HepG2 (cell line): ENCODE data around the gene SLC29A1. TPM values are rescaled to one million over a fixed set of nuclear protein-coding genes. Genes with fewer than 3 reads are reported as not detected.

Source experiments
- ATAC-seq: fragments of 200-7000 bp; cut with Tn5 transposase; 3 replicates; pipeline ENCODE4 v1.9.1; 2020; ENCODE audit warnings: mild to moderate bottlenecking, moderate library complexity
- BruUV-seq: library from RNA; stranded (reverse); fragments of 400-500 nt; replicated peaks from 2 replicates; lab custom pipeline; 2021; lab: Mats Ljungman, UMichigan
- CTCF ChIA-PET: fragments of 300-600 bp; formaldehyde crosslinking; extraction: SDS; loops from one replicate; lab custom pipeline; 2021; ENCODE audit warnings: low total read pairs, inconsistent platforms, low intra/inter-chr PET ratio; lab: Yijun Ruan, JAX
- POLR2A ChIA-PET: fragments of 350-600 bp; sonication (Branson Sonifier 250); formaldehyde crosslinking; loops from one replicate; lab custom pipeline; 2020; ENCODE audit warnings: antibody characterized with exemption, inconsistent platforms; lab: Yijun Ruan, JAX
- DNase-seq: peaks from one replicate; pipeline ENCODE4 v3.0.0-alpha.2; 2015; ENCODE audit warnings: low spot score
- FAIRE-seq: peaks from 3 replicates; lab custom pipeline; 2011; peaks lifted over from hg19 to GRCh38; lab: Jason Lieb, UNC
- H2AFZ ChIP-seq: one replicate; pipeline ENCODE4 v1.6.1; 2011; ENCODE audit warnings: low read length, inconsistent platforms
- H3K27ac ChIP-seq: fragments of 300-600 bp; 3 replicates; pipeline ENCODE4 v1.8.0; 2011; ENCODE audit warnings: mixed run types, mild to moderate bottlenecking, mixed read lengths, low read length, inconsistent platforms; ENCODE audit not compliant: insufficient read depth; ENCODE audit errors: extremely low read length
- H3K27me3 ChIP-seq, 2 experiments: fragments of 200-600 bp in 1 of 2; 2 replicates in 1 of 2; 3 replicates in 1 of 2; pipeline versions ENCODE4 v1.6.0 to v1.8.0; 2011; ENCODE audit warnings: low read length in 2 of 2, mild to moderate bottlenecking in 2 of 2, moderate library complexity in 2 of 2, inconsistent platforms in 1 of 2; ENCODE audit not compliant: insufficient read depth in 2 of 2, control insufficient read depth in 1 of 2
- H3K36me3 ChIP-seq, 2 experiments: fragments of 200-600 bp in 1 of 2; replicated peaks in 1 of 2; 2 replicates in 1 of 2; 3 replicates in 1 of 2; pipeline versions ENCODE4 v1.5.1 to v1.8.0; 2011; ENCODE audit warnings: low read length in 2 of 2, inconsistent platforms in 1 of 2; ENCODE audit not compliant: insufficient read depth in 2 of 2, control insufficient read depth in 1 of 2
- H3K4me1 ChIP-seq: 2 replicates; pipeline ENCODE4 v1.5.1; 2012; ENCODE audit warnings: low read length, inconsistent platforms; ENCODE audit not compliant: insufficient read depth
- H3K4me2 ChIP-seq: 2 replicates; pipeline ENCODE4 v1.6.0; 2011; ENCODE audit warnings: low read depth, low read length, inconsistent platforms
- H3K4me3 ChIP-seq, 3 experiments: fragments of 200-600 bp in 1 of 3; sonication (generic), shearing (Covaris generic) in 1 of 3; replicated peaks in 1 of 3; 2 replicates each; pipeline ENCODE4 v1.5.1; 2011 to 2016; ENCODE audit warnings: low read length in 3 of 3, inconsistent platforms in 2 of 3, low read depth in 2 of 3, mild to moderate bottlenecking in 2 of 3, control low read depth in 1 of 3, mixed read lengths in 1 of 3; ENCODE audit not compliant: insufficient read depth in 1 of 3
- H3K79me2 ChIP-seq: one replicate; pipeline ENCODE4 v1.6.1; 2011; ENCODE audit warnings: low read length, inconsistent platforms; ENCODE audit not compliant: insufficient read depth
- H3K9ac ChIP-seq: 2 replicates; pipeline ENCODE4 v1.6.0; 2011; ENCODE audit warnings: mild to moderate bottlenecking, low read depth, low read length, inconsistent platforms; ENCODE audit not compliant: insufficient read depth
- H3K9me3 ChIP-seq: 2 replicates; pipeline ENCODE4 v1.5.1; 2012; ENCODE audit warnings: mild to moderate bottlenecking, low read length
- H4K20me1 ChIP-seq: 2 replicates; pipeline ENCODE4 v1.6.0; 2011; ENCODE audit warnings: inconsistent platforms, mild to moderate bottlenecking, low read length, moderate library complexity; ENCODE audit not compliant: insufficient read depth
- CHCHD3 ChIP-seq: sonication (generic); formaldehyde crosslinking; IDR thresholded peaks from 2 replicates; pipeline ENCODE4 v1.8.0; 2022; ENCODE audit warnings: mild to moderate bottlenecking, missing genetic modification reagents, moderate library complexity
- CREB3 ChIP-seq: sonication (generic); formaldehyde crosslinking; IDR thresholded peaks from 2 replicates; pipeline ENCODE4 v1.5.0; 2020; ENCODE audit warnings: missing genetic modification reagents
- KDM1A ChIP-seq: IDR thresholded peaks from 2 replicates; pipeline ENCODE4 v1.6.1; 2016; ENCODE audit warnings: missing compliant biosample characterization
- MLLT10 ChIP-seq: sonication (generic); formaldehyde crosslinking; IDR thresholded peaks from 2 replicates; pipeline ENCODE4 v1.4.0; 2020; ENCODE audit warnings: missing genetic modification reagents
- MYC ChIP-seq: sonication (generic); formaldehyde crosslinking; IDR thresholded peaks from 2 replicates; pipeline ENCODE4 v1.9.0; 2021; ENCODE audit warnings: missing genetic modification reagents, borderline replicate concordance
- NFAT5 ChIP-seq: sonication (generic); formaldehyde crosslinking; IDR thresholded peaks from 2 replicates; pipeline ENCODE4 v1.4.0; 2020; ENCODE audit warnings: missing genetic modification reagents
- NR2F1 ChIP-seq, 2 experiments: fragments of 450-650 bp in 1 of 2; formaldehyde crosslinking in 1 of 2; IDR thresholded peaks; 2 replicates each; pipeline versions ENCODE4 v1.5.0 to v1.6.1; 2016 to 2020; ENCODE audit warnings: mild to moderate bottlenecking in 1 of 2, missing compliant biosample characterization in 1 of 2, missing genetic modification reagents in 1 of 2, moderate library complexity in 1 of 2
- TERF1 ChIP-seq: sonication (generic); formaldehyde crosslinking; IDR thresholded peaks from 2 replicates; pipeline ENCODE4 v1.8.0; 2022; ENCODE audit warnings: mild to moderate bottlenecking, missing genetic modification reagents, moderate library complexity
- ZBTB26 ChIP-seq: IDR thresholded peaks from 2 replicates; pipeline ENCODE4 v1.6.1; 2016; ENCODE audit warnings: missing compliant biosample characterization, missing genetic modification reagents, borderline replicate concordance
- ZNF546 ChIP-seq: sonication (generic); formaldehyde crosslinking; conservative IDR thresholded peaks from 2 replicates; pipeline ENCODE4 v1.8.1; 2023; ENCODE audit warnings: mild to moderate bottlenecking, missing genetic modification reagents
- ZNF839 ChIP-seq: sonication (generic); formaldehyde crosslinking; IDR thresholded peaks from 2 replicates; pipeline ENCODE4 v1.4.0; 2020; ENCODE audit warnings: missing genetic modification reagents, mild to moderate bottlenecking, borderline replicate concordance
- WGBS: methylation state at CpG from one replicate; pipeline ENCODE4 v1.1.6; 2017; ENCODE audit warnings: low lambda C conversion rate; 5-methylcytosine and 5-hydroxymethylcytosine counted together
- in situ Hi-C: cut with HindIII; loops from 2 replicates; pipeline ENCODE4 v1.10.0; 2017; ENCODE audit warnings: low pct_unique_long_range_greater_than_20kb; ENCODE audit not compliant: extremely low pct_ligation_motif_present
- intact Hi-C: fragments of 100-400 bp; cut with micrococcal nuclease; formaldehyde crosslinking; loops from one replicate; pipeline ENCODE4 v1.10.0; 2022; ENCODE audit not compliant: unreplicated experiment
- polyA plus RNA-seq, 8 experiments: library from polyadenylated mRNA; depleted of rRNA in 3 of 8; stranded (reverse) in 7 of 8; unstranded in 1 of 8; fragments of >200 nt; fragmentation: Illumina TruSeq in 4 of 8; extraction: Trizol in 4 of 8; gene quantifications; 2 replicates each; pipeline versions ENCODE4 v1.2.1 to v1.2.3, GENCODE V29; 2011 to 2016; ENCODE audit warnings: low read depth in 4 of 8, missing spikeins in 1 of 8, mixed read lengths in 1 of 8; ENCODE audit not compliant: insufficient read depth in 1 of 8
- total RNA-seq, 5 experiments: library from RNA; depleted of rRNA; stranded (reverse); fragments of >200 nt; fragmentation: Illumina TruSeq; extraction: Trizol; gene quantifications; 2 replicates each; pipeline ENCODE4 v1.2.3, GENCODE V29; 2016; ENCODE audit warnings: low read depth in 1 of 5

SLC29A1 gene
- total and polyA plus RNA-seq, 2 of the 13 experiments (the other 11 are each of a cell fraction or from before 2014, with no cell fraction given), result 43.2 to 106 TPM

GRCh38 chr6:44275271-44275748 is 51.9 kb downstream of the SLC29A1 start (continued):
- 0 out of 2 replicates have a peak, but pooled peaks have one; percentile 1 for TF ChIP-seq NFAT5
- no peak for TF ChIP-seq CREB3 (CRISPR knock-in tag)
- TF ChIP-seq MLLT10 (CRISPR knock-in tag), result no peak

GRCh38 chr6:44275749-44276648 is 52.6 kb downstream of the SLC29A1 start:
- in situ Hi-C loops, result no loop called here
- H3K4me3 ChIP-seq, result peak overlapping the region in 2 of 3 experiments; percentile 28 to 62; a peak in 2 of 6 replicates
- no peak for TF ChIP-seq KDM1A (CRISPR knock-in tag)
- no peak for TF ChIP-seq ZBTB26 (CRISPR knock-in tag)
- TF ChIP-seq MYC (CRISPR knock-in tag), result peak; percentile 63; the same call in 1 of the 2 replicates
- TF ChIP-seq TERF1 (CRISPR knock-in tag), result 0 out of 2 replicates have a peak, but pooled peaks have one; percentile 23
- no peak for TF ChIP-seq ZNF839 (CRISPR knock-in tag)
- TF ChIP-seq NR2F1 (CRISPR knock-in tag; IDR thresholded peaks at IDR 0.05), result peak in 1 of 2 experiments; percentile 32; a peak in 1 of 4 replicates
- TF ChIP-seq CHCHD3 (CRISPR knock-in tag), result peak; percentile 20; the same call in 1 of the 2 replicates
- TF ChIP-seq ZNF546 (CRISPR knock-in tag), result peak; percentile 78

More at GRCh38 chr6:44275749-44276648, 52.6 kb downstream of the SLC29A1 start:
- intact Hi-C loops, result no loop called here
- H3K36me3 ChIP-seq, result no peaks in the 10 kb centered on the region
- FAIRE-seq (no peak), ATAC-seq (peak; percentile 58), DNase-seq (no peak)
- no TSS peak for BruUV-seq
- peak overlapping the region; percentile 69 for H3K4me2 ChIP-seq
- no peaks in the 10 kb centered on the region for H3K79me2 ChIP-seq
- H4K20me1 ChIP-seq, result peaks cover 3% of the 10 kb centered on the region; the same call in 1 of the 2 replicates
- H3K9me3 ChIP-seq, result no peaks in the 10 kb centered on the region
- no peak overlapping the region for H3K27ac ChIP-seq
- CTCF ChIA-PET, result no interaction called here
- peaks cover 40 to 94% of the 10 kb centered on the region in 2 experiments for H3K27me3 ChIP-seq
- POLR2A ChIA-PET, result interaction anchor here (0.7 to 1.5 kb wide), 5 partner anchors 13 to 112 kb away, joined by 3 to 5 read pairs (median 3); partner anchors contain the start of genes CDC5L and HSP90AB1
- H2AFZ ChIP-seq, result no peak overlapping the region
- WGBS, result 14% methylated on average over 14 of the region's 109 CpGs
- H3K4me1 ChIP-seq, result peaks cover 28% of the 10 kb centered on the region
- H3K9ac ChIP-seq, result no peak overlapping the region
